ENCODE results near the gene ZHX3. TPM values are rescaled to one million over a fixed set of nuclear protein-coding genes. Genes with fewer than 3 reads are reported as not detected.

ZHX3 gene
- total and polyA plus RNA-seq, 2 of the 13 experiments (the other 11 are each of a cell fraction or from before 2014, with no cell fraction given), result 8.4 to 11.7 TPM

DNA sequence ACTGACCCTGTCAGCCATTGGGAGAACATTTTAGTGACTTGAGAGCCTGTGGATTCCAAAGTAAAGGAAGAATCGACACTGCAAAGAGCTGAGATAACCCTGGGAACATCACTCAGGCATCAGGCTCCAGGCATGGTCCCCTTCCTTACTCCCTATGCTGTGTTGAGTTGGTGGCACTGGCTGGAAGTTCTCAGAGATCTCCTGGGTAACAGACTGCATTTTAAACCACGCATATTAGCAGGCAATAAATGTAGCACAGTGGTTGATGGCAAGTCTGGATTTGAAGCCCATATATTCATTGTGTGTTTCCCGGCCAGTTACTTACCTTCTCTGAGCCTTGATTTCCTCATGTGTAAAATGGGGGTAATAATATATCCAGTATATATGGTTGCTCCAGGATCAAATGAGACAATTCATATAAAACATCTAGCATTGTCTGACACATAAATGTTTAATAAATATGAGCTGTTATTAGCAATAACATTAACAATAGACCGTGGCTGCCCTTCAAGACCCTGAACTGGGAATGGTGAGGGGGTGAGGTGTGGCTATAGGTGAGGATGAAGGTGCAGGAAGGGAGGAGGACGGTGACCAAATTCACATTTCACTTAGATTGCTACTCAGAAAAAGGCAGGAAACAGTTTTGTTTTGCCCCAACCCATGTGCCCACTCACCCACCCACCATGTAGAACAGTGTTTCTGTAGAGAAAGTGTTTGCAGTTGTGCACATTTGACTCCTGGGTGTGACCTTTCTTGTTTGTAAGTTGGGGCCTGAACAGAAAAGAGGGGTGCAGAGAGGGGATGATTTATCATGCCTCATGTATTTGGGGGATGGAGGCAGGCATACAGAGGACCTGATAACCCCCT lies 178.1 kb downstream of the ZHX3 start (continued):
- TF ChIP-seq HIVEP1 (CRISPR knock-in tag; IDR thresholded peaks at IDR 0.05) (no peak), KAT8 (CRISPR knock-in tag; IDR thresholded peaks at IDR 0.05) (no peak), ZNF629 (CRISPR knock-in tag; conservative IDR thresholded peaks at IDR 0.05) (peak; percentile 48), GTF3A (CRISPR knock-in tag; conservative IDR thresholded peaks at IDR 0.05) (no peak), SRSF9 (IDR thresholded peaks at IDR 0.05; ENCODE audit: borderline replicate concordance, insufficient read depth, low read depth, low read length, poor library complexity, severe bottlenecking) (no peak), ZNF337 (CRISPR knock-in tag; IDR thresholded peaks at IDR 0.05; ENCODE audit: borderline replicate concordance, low read depth) (0 out of 2 replicates have a peak, but pooled peaks have one; percentile 32), ZNF44 (CRISPR knock-in tag; IDR thresholded peaks at IDR 0.05) (peak; percentile 33; the same call in 1 of the 2 replicates), RARG (CRISPR knock-in tag; IDR thresholded peaks at IDR 0.05; ENCODE audit: low read depth) (no peak), NFATC3 (CRISPR knock-in tag; IDR thresholded peaks at IDR 0.05) (no peak)
- TF ChIP-seq, protein P1, sequence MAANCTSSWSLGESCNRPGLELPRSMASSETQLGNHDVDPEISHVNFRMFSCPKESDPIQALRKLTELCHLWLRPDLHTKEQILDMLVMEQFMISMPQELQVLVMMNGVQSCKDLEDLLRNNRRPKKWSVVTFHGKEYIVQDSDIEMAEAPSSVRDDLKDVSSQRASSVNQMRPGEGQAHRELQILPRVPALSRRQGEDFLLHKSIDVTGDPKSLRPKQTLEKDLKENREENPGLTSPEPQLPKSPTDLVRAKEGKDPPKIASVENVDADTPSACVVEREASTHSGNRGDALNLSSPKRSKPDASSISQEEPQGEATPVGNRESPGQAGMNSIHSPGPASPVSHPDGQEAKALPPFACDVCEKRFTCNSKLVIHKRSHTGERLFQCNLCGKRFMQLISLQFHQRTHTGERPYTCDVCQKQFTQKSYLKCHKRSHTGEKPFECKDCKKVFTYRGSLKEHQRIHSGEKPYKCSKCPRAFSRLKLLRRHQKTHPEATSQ (CRISPR knock-in tag; IDR thresholded peaks at IDR 0.05; ENCODE audit: borderline replicate concordance), result no peak
